HEK293 (cell line): ENCODE data around the gene CNPY1.

Source experiments
- CTCF ChIA-PET: fragments of 350-600 bp; formaldehyde crosslinking; extraction: SDS; loops from one replicate; lab custom pipeline; 2021; ENCODE audit warnings: antibody characterized with exemption; lab: Yijun Ruan, JAX
- POLR2A ChIA-PET: fragments of 300-600 bp; formaldehyde crosslinking; extraction: SDS; loops from one replicate; lab custom pipeline; 2020; ENCODE audit warnings: antibody characterized with exemption, inconsistent platforms; lab: Yijun Ruan, JAX
- H3K27ac ChIP-seq: fragments of 200-500 bp; sonication (Bioruptor generic); 2 replicates; pipeline ENCODE4 v1.5.1; 2014; ENCODE audit warnings: low read depth, low read length, control low read depth, inconsistent platforms; ENCODE audit errors: extremely low read depth
- H3K36me3 ChIP-seq, 2 experiments: fragments of 200-500 bp in 1 of 2; sonication (Bioruptor generic) in 1 of 2; 1 replicate in 1 of 2; 2 replicates in 1 of 2; pipeline ENCODE4 v1.5.1; 2014 to 2017; ENCODE audit warnings: inconsistent platforms in 2 of 2, low read length in 2 of 2; ENCODE audit not compliant: control insufficient read depth in 2 of 2, insufficient read depth in 1 of 2
- H3K4me1 ChIP-seq: fragments of 200-500 bp; sonication (Bioruptor generic); 2 replicates; pipeline ENCODE4 v1.5.1; 2014; ENCODE audit warnings: mild to moderate bottlenecking, low read length, inconsistent platforms; ENCODE audit not compliant: control insufficient read depth, insufficient read depth
- H3K4me3 ChIP-seq: 2 replicates; pipeline ENCODE4 v1.5.1; 2011; ENCODE audit warnings: low read depth, mild to moderate bottlenecking, control low read depth, low read length, moderate library complexity
- H3K9me3 ChIP-seq: fragments of 200-500 bp; sonication (Bioruptor generic); 2 replicates; pipeline ENCODE4 v1.5.1; 2014; ENCODE audit warnings: low read depth, low read length, inconsistent platforms; ENCODE audit not compliant: control insufficient read depth, insufficient read depth
- GLIS1 ChIP-seq: fragments of 450-650 bp; formaldehyde crosslinking; IDR thresholded peaks from 2 replicates; pipeline ENCODE4 v1.5.1; 2016; ENCODE audit warnings: missing biosample characterization, missing genetic modification characterization
- INSM2 ChIP-seq: fragments of 450-650 bp; formaldehyde crosslinking; IDR thresholded peaks from 2 replicates; pipeline ENCODE4 v1.5.1; 2016; ENCODE audit warnings: missing biosample characterization, missing genetic modification characterization
- REPIN1 ChIP-seq: fragments of 450-650 bp; formaldehyde crosslinking; IDR thresholded peaks from 2 replicates; pipeline ENCODE4 v1.5.1; 2017; ENCODE audit warnings: missing biosample characterization, missing genetic modification characterization, low read depth
- TRIM28 ChIP-seq: IDR thresholded peaks from 2 replicates; pipeline ENCODE4 v1.6.1; 2011; ENCODE audit warnings: low read length, control low read depth, borderline replicate concordance
- ZBTB11 ChIP-seq: fragments of 450-650 bp; formaldehyde crosslinking; conservative IDR thresholded peaks from 2 replicates; pipeline ENCODE4 v1.5.1; 2016; ENCODE audit warnings: low read depth, missing biosample characterization, missing genetic modification characterization
- ZBTB48 ChIP-seq: fragments of 450-650 bp; formaldehyde crosslinking; IDR thresholded peaks from 2 replicates; pipeline ENCODE4 v1.5.1; 2016; ENCODE audit warnings: missing biosample characterization, missing genetic modification characterization
- ZNF280D ChIP-seq: fragments of 450-650 bp; formaldehyde crosslinking; IDR thresholded peaks from 2 replicates; pipeline ENCODE4 v1.5.1; 2016; ENCODE audit warnings: missing biosample characterization, missing genetic modification characterization
- ZNF558 ChIP-seq: fragments of 450-650 bp; formaldehyde crosslinking; IDR thresholded peaks from 2 replicates; pipeline ENCODE4 v1.5.1; 2016; ENCODE audit warnings: missing biosample characterization, missing genetic modification characterization
- ZNF560 ChIP-seq: fragments of 450-650 bp; formaldehyde crosslinking; IDR thresholded peaks from 2 replicates; pipeline ENCODE4 v1.5.1; 2017; ENCODE audit warnings: missing biosample characterization, missing genetic modification characterization, borderline replicate concordance
- ZNF580 ChIP-seq: fragments of 450-650 bp; formaldehyde crosslinking; IDR thresholded peaks from 2 replicates; pipeline ENCODE4 v1.5.1; 2016; ENCODE audit warnings: missing biosample characterization, missing genetic modification characterization
- ZNF596 ChIP-seq: fragments of 450-650 bp; IDR thresholded peaks from 2 replicates; pipeline ENCODE4 v1.5.0; 2018; ENCODE audit warnings: missing biosample characterization, mild to moderate bottlenecking, missing genetic modification characterization, moderate library complexity

CNPY1 gene

GRCh38 chr7:155555116-155555695, 8.8 kb upstream of the CNPY1 start:
- no peak overlapping the region for H3K27ac ChIP-seq
- no peak overlapping the region for H3K4me3 ChIP-seq
- no peak for TF ChIP-seq ZNF596 (tag by site-specific recombination)
- no peak for TF ChIP-seq INSM2
- no peaks in the 10 kb centered on the region for H3K9me3 ChIP-seq
- POLR2A ChIA-PET = interaction anchor here (0.9 kb wide), 1 partner anchor 15 kb away, joined by 3 read pairs; no protein-coding TSS in a partner anchor
- CTCF ChIA-PET = no interaction called here
- no peaks in the 10 kb centered on the region for H3K36me3 ChIP-seq
- no peaks in the 10 kb centered on the region for H3K4me1 ChIP-seq

GRCh38 chr7:155553871-155554270, 7.5 kb upstream of the CNPY1 start:
- ChIA-PET POLR2A (no interaction called here), CTCF (no interaction called here)
- H3K4me1 ChIP-seq = no peaks in the 10 kb centered on the region
- H3K9me3 ChIP-seq = no peaks in the 10 kb centered on the region
- TF ChIP-seq ZNF560 (tag by site-specific recombination) (no peak), ZNF280D (tag by site-specific recombination) (peak; percentile 18; the same call in 1 of the 2 replicates)
- no peaks in the 10 kb centered on the region for H3K36me3 ChIP-seq
- no peak overlapping the region for H3K27ac ChIP-seq
- no peak overlapping the region for H3K4me3 ChIP-seq

- Histone ChIP-seq H3K4me3 (no peak overlapping the region), H3K9me3 (no peaks in the 10 kb centered on the region), H3K36me3 (no peaks in the 10 kb centered on the region)
- ChIA-PET POLR2A (no interaction called here), CTCF (no interaction called here)
- TF ChIP-seq GLIS1 (tag by site-specific recombination) (no peak), ZNF558 (peak; percentile 96), ZBTB11 (tag by site-specific recombination) (no peak), TRIM28 (no peak), ZBTB48 (tag by site-specific recombination) (no peak), ZNF580 (tag by site-specific recombination) (no peak), REPIN1 (tag by site-specific recombination) (no peak)
- TF ChIP-seq, all 188 proteins: peak for 1
- Histone ChIP-seq H3K27ac (no peak overlapping the region), H3K4me1 (no peaks in the 10 kb centered on the region)
These were observed 5.6 kb upstream of the CNPY1 start for GRCh38 chr7:155551785-155552611.
